Measurements from ENCODE around the gene RAB9A. TPM values are rescaled to one million over a fixed set of nuclear protein-coding genes. Genes with fewer than 3 reads are reported as not detected.

The RAB9A gene
- polyA plus RNA-seq, 3 donors: 27.6 to 31.6 (median 28.9) TPM

- no peak for DNase-seq (ENCODE audit: low read depth in 3 of 3, low spot score in 2 of 3)
These were observed 52.8 kb downstream of the RAB9A start for GRCh38 chrX:13741695-13742094.

- DNase-seq (ENCODE audit: low read depth in 3 of 3, low spot score in 2 of 3): no peak
These were observed 53.7 kb downstream of the RAB9A start for GRCh38 chrX:13742397-13743176.

DNA sequence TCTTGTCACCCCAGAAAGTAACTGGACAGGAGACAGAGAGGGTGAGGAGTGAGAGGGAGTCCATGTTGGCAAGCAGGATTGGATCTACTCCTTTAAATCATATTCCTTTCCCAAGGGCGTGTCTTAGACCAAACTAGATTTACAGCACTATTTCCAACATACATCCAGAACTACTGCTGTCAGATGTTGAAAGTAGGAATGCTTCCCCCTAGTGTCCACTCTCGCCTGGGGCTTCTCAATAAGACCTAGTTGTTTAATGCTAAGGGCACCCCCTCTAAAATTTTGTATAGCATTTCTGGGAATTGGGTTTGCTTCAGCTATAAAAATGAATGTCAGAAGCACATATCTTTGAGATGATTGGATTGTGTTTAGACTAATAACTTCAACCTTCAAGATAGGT lies 58.9 kb downstream of the RAB9A start:
- DNase-seq (ENCODE audit: low read depth in 3 of 3, low spot score in 2 of 3): no peak

- no peak for DNase-seq (ENCODE audit: low read depth in 3 of 3, low spot score in 2 of 3)
These were observed 59.6 kb downstream of the RAB9A start for GRCh38 chrX:13748486-13748885.

DNA sequence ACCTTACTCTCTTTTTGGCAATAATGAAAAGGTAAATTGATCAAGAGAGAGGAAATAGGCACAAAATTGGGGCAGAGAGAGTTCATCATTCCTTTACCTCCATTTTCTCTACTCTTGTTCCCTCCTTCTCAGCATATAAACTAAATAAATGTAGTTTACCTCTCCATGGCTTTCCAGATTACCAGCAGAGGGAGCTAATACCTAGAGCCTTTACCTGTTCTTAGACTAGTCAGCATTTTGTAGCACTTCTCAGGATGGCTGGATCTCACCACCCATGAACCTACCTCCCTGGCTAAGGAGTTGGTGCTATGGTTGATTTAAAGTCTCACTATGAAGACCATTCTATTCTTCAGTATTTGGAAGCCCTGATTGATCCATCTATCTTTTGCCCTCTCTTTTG lies 61.3 kb downstream of the RAB9A start:
- no peak for DNase-seq (ENCODE audit: low read depth in 3 of 3, low spot score in 2 of 3)

DNA sequence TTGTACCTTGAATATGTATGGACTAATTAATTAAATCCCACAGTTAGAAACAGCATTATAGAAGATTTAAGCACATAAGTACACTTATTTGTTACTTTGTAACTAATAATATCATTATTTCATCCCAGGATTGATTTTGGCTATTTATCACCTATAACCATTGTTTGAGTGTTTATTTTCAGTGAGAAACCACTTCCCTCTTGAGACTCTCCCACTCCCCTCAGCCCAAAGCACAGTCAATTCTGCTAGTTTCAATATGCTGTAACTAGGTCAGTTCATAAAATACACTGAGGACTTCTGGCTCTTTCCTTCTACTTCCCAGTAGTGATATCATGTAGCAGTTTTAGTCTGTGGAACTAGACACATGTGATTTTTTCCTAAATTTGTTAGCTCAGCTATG lies 61.9 kb downstream of the RAB9A start:
- DNase-seq (ENCODE audit: low read depth in 3 of 3, low spot score in 2 of 3): no peak

GRCh38 chrX:13752141-13752540 lies 63.2 kb downstream of the RAB9A start:
- DNase-seq (ENCODE audit: low read depth in 3 of 3, low spot score in 2 of 3): no peak

- no peak for DNase-seq (ENCODE audit: low read depth in 3 of 3, low spot score in 2 of 3)
These were observed 63.7 kb downstream of the RAB9A start for GRCh38 chrX:13752646-13753045.

GRCh38 chrX:13754765-13755164 lies 65.8 kb downstream of the RAB9A start:
- no peak for DNase-seq (ENCODE audit: low read depth in 3 of 3, low spot score in 2 of 3)

- no peak for DNase-seq (ENCODE audit: low read depth in 3 of 3, low spot score in 2 of 3)
These were observed 66.3 kb downstream of the RAB9A start for GRCh38 chrX:13755254-13755653.

- DNase-seq (ENCODE audit: low read depth in 3 of 3, low spot score in 2 of 3): no peak
These were observed 67.5 kb downstream of the RAB9A start for GRCh38 chrX:13756381-13756780.

GRCh38 chrX:13759152-13759718 lies 70.3 kb downstream of the RAB9A start:
- DNase-seq (ENCODE audit: low read depth in 3 of 3, low spot score in 2 of 3): no peak

Other genes starting within 250 kb of the RAB9A start
- 10 to 100 TPM; 23.8 to 25.5 (median 25.2) TPM for gene EGFL6, start 119.5 kb upstream of the RAB9A start, polyA plus RNA-seq (ENCODE audit: insufficient read length in 3 of 3)
- 1 to 10 TPM; 6.0 to 6.5 (median 6.4) TPM for gene TCEANC, start 36.0 kb upstream of the RAB9A start, polyA plus RNA-seq (ENCODE audit: insufficient read length in 3 of 3)
- gene TRAPPC2, start 45.5 kb downstream of the RAB9A start, polyA plus RNA-seq (ENCODE audit: insufficient read length in 3 of 3): 10 to 100 TPM; 15.2 to 16.5 (median 16.4) TPM
- 10 to 100 TPM; 35.6 to 41.4 (median 35.8) TPM for gene OFD1, start 45.6 kb downstream of the RAB9A start, polyA plus RNA-seq (ENCODE audit: insufficient read length in 3 of 3)
- gene GPM6B, start 128.0 kb downstream of the RAB9A start, polyA plus RNA-seq (ENCODE audit: insufficient read length in 3 of 3): 10 to 100 TPM; 16.8 to 24.5 (median 18.6) TPM